Activated CD4-positive, alpha-beta T cell treated with anti-CD3 and anti-CD28 coated beads, Interleukin-2, amount 50 U/mL, for 4 hours (primary cell): ENCODE measurements around the gene NIM1K.
"Not testable (repeated sequence)": the region's sequence is repeated elsewhere in the genome, so short reads cannot be mapped to it uniquely, and the experiment has no call there.

ENCODE experiments used
- DNase-seq, 2 experiments: peaks; one replicate each; pipeline ENCODE4 v3.0.0-alpha.2; 2020

The NIM1K gene

GRCh38 chr5:43191740-43192557 lies at the start of gene NIM1K:
TSS of gene NIM1K (plus strand) at chr5:43192225. CDS start at chr5:43245776, 53,551 bp downstream.
- peak; percentile 14 to 17 for DNase-seq

DNA sequence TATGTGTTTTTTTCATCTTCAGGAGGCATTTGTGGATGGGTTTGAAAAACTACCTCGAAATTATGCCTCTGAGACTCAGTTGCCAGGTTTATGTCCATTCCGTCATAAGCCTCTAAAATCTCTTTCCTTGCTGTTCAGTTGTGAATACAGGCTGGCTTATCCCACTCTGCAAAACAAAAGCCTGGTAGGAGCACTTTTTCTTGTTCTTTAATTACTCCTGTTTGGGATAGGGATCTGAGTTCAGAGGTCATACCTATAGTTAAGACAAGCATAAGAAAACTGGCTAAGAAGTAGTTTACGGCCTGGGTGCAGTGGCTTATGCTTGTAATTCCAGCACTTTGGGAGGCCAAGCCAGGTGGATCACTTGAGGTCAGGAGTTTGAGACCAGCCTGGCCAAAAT lies 47.0 kb upstream of the NIM1K start:
- no peak for DNase-seq

- no peak for DNase-seq
These were observed 45.1 kb upstream of the NIM1K start for GRCh38 chr5:43146958-43147357.

DNA sequence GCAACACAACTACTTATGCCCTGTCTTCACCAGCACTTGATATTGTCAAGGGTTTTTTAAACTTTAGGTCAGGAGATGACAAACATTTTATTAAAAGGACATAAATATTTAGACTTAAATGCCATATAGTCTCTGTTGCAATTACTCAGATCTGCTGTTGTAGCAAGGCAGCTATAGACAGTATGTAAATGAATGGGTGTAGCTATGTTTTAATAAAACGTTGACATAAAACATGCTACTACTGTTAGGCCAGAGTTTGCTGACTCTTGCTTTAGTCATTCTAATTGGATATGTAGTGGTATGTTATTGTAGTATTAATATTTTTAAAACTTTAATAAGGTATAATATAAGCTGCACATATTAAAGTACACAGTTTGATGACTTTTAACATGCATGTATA lies 43.6 kb upstream of the NIM1K start:
- DNase-seq: no peak

- no peak for DNase-seq
These were observed 42.8 kb upstream of the NIM1K start for GRCh38 chr5:43149231-43149630.

DNA sequence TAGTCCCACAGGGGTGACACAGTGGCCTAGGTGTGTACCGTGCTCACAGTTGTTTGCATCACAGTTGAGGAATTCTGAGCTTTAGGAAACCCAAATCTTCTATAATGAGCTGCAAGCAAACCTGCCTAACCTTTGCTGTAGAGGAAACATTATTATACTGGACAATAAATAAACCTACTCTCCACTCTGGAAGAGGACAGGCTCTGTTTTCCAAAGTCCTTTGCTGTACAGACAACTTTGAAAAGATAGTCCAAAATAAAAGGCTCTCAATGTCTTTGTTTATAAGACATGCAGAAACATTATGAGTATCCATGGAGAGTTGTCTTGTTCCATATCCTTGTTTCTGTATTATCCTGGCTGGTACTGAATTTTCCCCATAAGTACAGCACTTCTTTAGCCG lies 42.0 kb upstream of the NIM1K start:
- DNase-seq: no peak

DNA sequence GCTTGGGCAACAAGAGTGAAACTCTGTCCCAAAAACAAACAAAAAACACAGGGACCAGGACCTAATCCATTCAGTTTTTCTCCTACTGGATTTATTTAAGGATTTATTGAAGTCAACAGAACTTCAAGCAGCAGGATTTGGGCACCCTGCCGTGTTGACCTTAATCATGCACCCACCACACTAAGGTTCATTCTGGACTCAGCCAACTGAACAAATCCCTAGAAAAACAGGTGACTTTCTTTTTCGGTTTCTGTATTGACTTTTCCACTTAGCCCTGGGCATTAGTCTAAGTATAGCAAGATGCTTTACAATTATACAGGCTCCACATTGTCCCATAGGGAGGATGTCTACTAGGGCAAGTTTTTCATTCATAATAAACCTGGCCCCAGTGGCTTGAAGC lies 41.3 kb upstream of the NIM1K start:
- DNase-seq: no peak

- no peak for DNase-seq
These were observed 39.1 kb upstream of the NIM1K start for GRCh38 chr5:43152946-43153345.

- no peak for DNase-seq
These were observed 37.6 kb upstream of the NIM1K start for GRCh38 chr5:43154469-43154868.

DNA sequence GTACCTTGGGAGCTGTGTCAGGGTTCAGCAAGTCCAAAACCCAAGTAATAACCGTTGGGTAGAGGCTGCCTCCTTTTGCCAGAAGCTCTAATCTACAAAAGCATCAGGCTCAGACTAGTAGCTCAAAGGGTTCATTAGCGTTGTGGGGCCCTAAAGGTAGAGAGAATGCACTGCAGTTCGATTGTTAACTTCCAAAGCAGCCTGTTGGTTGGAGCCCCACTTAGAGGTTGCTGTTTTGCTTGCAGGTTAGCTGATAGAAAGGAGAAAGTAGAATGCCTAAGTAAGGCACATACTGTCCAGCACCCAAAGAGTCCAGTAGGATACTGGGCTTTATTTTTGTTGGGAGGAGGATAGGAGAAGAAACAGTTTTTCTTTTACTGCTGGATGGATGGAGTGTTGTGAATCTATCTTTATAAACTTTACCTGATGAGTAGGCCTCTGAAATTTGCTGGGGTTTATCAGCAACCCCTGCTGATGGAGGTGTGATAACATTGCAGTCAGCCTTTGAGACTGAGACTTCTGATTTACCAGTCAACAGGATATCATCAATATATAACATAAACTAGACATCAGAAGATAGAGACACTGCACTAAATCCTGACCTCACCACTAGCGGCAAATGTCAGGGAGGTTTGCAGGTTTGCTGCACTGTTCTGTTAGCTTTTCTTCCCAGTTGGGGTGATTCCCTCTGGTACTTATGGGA lies 36.5 kb upstream of the NIM1K start:
- DNase-seq: no peak

GRCh38 chr5:43156388-43156787 lies 35.6 kb upstream of the NIM1K start:
- no peak for DNase-seq

- no peak for DNase-seq
These were observed 35.0 kb upstream of the NIM1K start for GRCh38 chr5:43157068-43157467.

GRCh38 chr5:43161244-43161643 lies 30.8 kb upstream of the NIM1K start:
- no peak for DNase-seq

GRCh38 chr5:43164801-43165200 lies 27.2 kb upstream of the NIM1K start:
- not testable (repeated sequence) for DNase-seq

- no peak for DNase-seq
These were observed 26.7 kb upstream of the NIM1K start for GRCh38 chr5:43165323-43165722.

- no peak for DNase-seq
These were observed 23.9 kb upstream of the NIM1K start for GRCh38 chr5:43168175-43168574.

DNA sequence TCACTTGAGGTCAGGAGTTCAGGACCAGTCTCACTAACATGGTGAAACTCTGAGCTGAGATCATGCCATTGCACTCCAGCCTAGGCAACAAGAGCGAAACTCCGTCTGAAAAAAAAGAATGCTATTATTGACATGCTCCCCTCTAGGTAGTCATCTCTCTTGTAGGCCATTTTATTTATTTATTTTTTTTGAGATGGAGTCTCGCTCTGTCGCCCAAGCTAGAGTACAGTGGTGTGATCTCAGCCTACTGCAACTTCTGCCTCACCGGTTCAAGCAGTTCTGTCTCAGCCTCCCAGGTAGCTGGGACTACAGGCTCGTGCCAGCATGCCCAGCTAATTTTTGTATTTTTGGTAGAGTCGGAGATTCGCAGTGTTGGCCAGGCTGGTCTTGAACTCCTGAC lies 20.6 kb upstream of the NIM1K start:
- no peak for DNase-seq

- no peak for DNase-seq
These were observed 20.1 kb upstream of the NIM1K start for GRCh38 chr5:43171926-43172325.

DNA sequence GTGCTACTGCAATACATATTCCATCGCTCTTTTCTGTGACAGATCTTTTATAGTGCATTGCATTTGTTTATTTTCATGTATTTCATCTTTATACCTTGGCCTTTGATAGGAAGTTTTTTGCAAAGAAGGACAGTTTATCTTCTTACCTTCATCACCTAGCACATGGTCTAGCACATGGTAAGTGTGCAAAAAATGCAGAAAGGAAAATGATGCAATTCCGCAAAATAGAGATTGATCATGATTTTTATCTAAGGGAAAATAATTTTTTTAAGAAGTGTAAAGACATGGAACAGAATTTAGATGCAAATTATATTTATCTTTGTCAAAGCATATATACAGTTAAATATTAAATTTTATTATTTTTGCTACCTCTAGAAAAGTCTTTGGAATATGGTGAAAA lies 19.2 kb upstream of the NIM1K start:
- no peak for DNase-seq

- DNase-seq: no peak
These were observed 17.4 kb upstream of the NIM1K start for GRCh38 chr5:43174586-43174985.

- DNase-seq: no peak
These were observed 12.2 kb upstream of the NIM1K start for GRCh38 chr5:43179836-43180235.

- no peak for DNase-seq
These were observed 9.6 kb upstream of the NIM1K start for GRCh38 chr5:43182421-43182820.

GRCh38 chr5:43183101-43183500 lies 8.9 kb upstream of the NIM1K start:
- DNase-seq: not testable (repeated sequence)
